Keratinocyte (primary cell): ENCODE data around the gene LHFPL3. TPM values are rescaled to one million over a fixed set of nuclear protein-coding genes. Genes with fewer than 3 reads are reported as not detected.

ENCODE experiments used
- DNase-seq: peaks from one replicate; pipeline ENCODE4 v3.0.0-alpha.2; 2011; ENCODE audit warnings: low read depth, missing footprints, low spot score
- FAIRE-seq: peaks from 2 replicates; lab custom pipeline; 2011; peaks lifted over from hg19 to GRCh38; lab: Jason Lieb, UNC
- H2AFZ ChIP-seq: 2 replicates; pipeline ENCODE4 v1.6.0; 2012; ENCODE audit warnings: low read length, control low read depth, inconsistent platforms; ENCODE audit not compliant: control insufficient read depth
- H3K27ac ChIP-seq: 2 replicates; pipeline ENCODE4 v1.5.1; 2011; ENCODE audit warnings: low read length; ENCODE audit not compliant: control insufficient read depth, insufficient read depth
- H3K27me3 ChIP-seq: 3 replicates; pipeline ENCODE4 v1.6.0; 2011; ENCODE audit warnings: low read length; ENCODE audit not compliant: control insufficient read depth, insufficient read depth; ENCODE audit errors: extremely low read depth
- H3K36me3 ChIP-seq, 2 experiments: 2 replicates in 1 of 2; 3 replicates in 1 of 2; pipeline ENCODE4 v1.5.1; 2011; ENCODE audit warnings: low read length in 2 of 2, mild to moderate bottlenecking in 1 of 2; ENCODE audit not compliant: control insufficient read depth in 2 of 2, insufficient read depth in 2 of 2; ENCODE audit errors: extremely low read depth in 1 of 2
- H3K4me1 ChIP-seq: 3 replicates; pipeline ENCODE4 v1.5.1; 2011; ENCODE audit warnings: low read length; ENCODE audit not compliant: control insufficient read depth, insufficient read depth; ENCODE audit errors: extremely low read depth
- H3K4me2 ChIP-seq: 3 replicates; pipeline ENCODE4 v1.6.0; 2011; ENCODE audit warnings: low read depth, low read length; ENCODE audit not compliant: control insufficient read depth, insufficient read depth; ENCODE audit errors: extremely low read depth
- H3K4me3 ChIP-seq, 3 experiments: fragments of 200-600 bp in 1 of 3; sonication (generic) in 1 of 3; 2 replicates in 2 of 3; 3 replicates in 1 of 3; pipeline ENCODE4 v1.5.1; 2011 to 2016; ENCODE audit warnings: low read length in 3 of 3, mild to moderate bottlenecking in 3 of 3, control low read depth in 2 of 3, inconsistent platforms in 1 of 3, low read depth in 1 of 3, mixed read lengths in 1 of 3, mixed run types in 1 of 3, moderate library complexity in 1 of 3; ENCODE audit not compliant: control insufficient read depth in 2 of 3, insufficient read depth in 2 of 3; ENCODE audit errors: extremely low read depth in 1 of 3
- H3K79me2 ChIP-seq: 2 replicates; pipeline ENCODE4 v1.6.0; 2012; ENCODE audit warnings: low read length; ENCODE audit not compliant: control insufficient read depth, insufficient read depth
- H3K9ac ChIP-seq: 3 replicates; pipeline ENCODE4 v1.6.0; 2011; ENCODE audit warnings: low read length; ENCODE audit not compliant: control insufficient read depth, insufficient read depth; ENCODE audit errors: extremely low read depth
- H3K9me1 ChIP-seq: 3 replicates; pipeline ENCODE4 v1.6.0; 2011; ENCODE audit warnings: low read length; ENCODE audit not compliant: control insufficient read depth, insufficient read depth; ENCODE audit errors: extremely low read depth
- H3K9me3 ChIP-seq: 2 replicates; pipeline ENCODE4 v1.5.1; 2012; ENCODE audit warnings: low read depth, low read length; ENCODE audit not compliant: control insufficient read depth
- H4K20me1 ChIP-seq: 3 replicates; pipeline ENCODE4 v1.6.0; 2011; ENCODE audit warnings: low read length; ENCODE audit not compliant: control insufficient read depth, insufficient read depth; ENCODE audit errors: extremely low read depth
- CTCF ChIP-seq, 3 experiments: IDR thresholded peaks in 1 of 3; conservative IDR thresholded peaks in 1 of 3; optimal IDR thresholded peaks in 1 of 3; 2 replicates in 2 of 3; 3 replicates in 1 of 3; pipeline versions ENCODE3 to v1.5.1; 2011; ENCODE audit warnings: low read length in 3 of 3, mild to moderate bottlenecking in 3 of 3, moderate library complexity in 2 of 3, control low read depth in 1 of 3, inconsistent platforms in 1 of 3; ENCODE audit not compliant: insufficient read depth in 2 of 3; ENCODE audit errors: extremely low read depth in 1 of 3
- EZH2 ChIP-seq: IDR thresholded peaks from one replicate; pipeline ENCODE4 v1.6.1; 2012; ENCODE audit warnings: inconsistent platforms, mild to moderate bottlenecking, low read length, moderate library complexity
- dilution Hi-C: fragments of 300-500 bp; cut with MboI; formaldehyde crosslinking; loops from one replicate; pipeline ENCODE4 v1.7.0; 2020; ENCODE audit warnings: low sequenced_read_pairs; ENCODE audit not compliant: extremely low pct_ligation_motif_present
- polyA plus RNA-seq, 5 experiments: library from polyadenylated mRNA; depleted of rRNA in 3 of 5; stranded (reverse) in 3 of 5; stranded (forward) in 1 of 5; unstranded in 1 of 5; fragments of >200 nt; gene quantifications; 1 replicate in 1 of 5; 2 replicates in 3 of 5; 3 replicates in 1 of 5; pipeline versions ENCODE4 v1.2.1 to v1.2.3, GENCODE V29; 2011 to 2012; ENCODE audit warnings: missing spikeins in 2 of 5, low read depth in 1 of 5, low replicate concordance in 1 of 5

LHFPL3 gene
- polyA plus RNA-seq, 1 donor (not counting 4 experiments of a cell fraction or from before 2014, with no cell fraction given): not detected

- dilution Hi-C loops: no loop called here
- Histone ChIP-seq H3K36me3 (no peaks in the 10 kb centered on the region), H3K27ac (no peak overlapping the region), H3K9me3 (no peaks in the 10 kb centered on the region), H3K4me1 (peaks cover 22% of the 10 kb centered on the region), H3K79me2 (no peaks in the 10 kb centered on the region), H4K20me1 (no peaks in the 10 kb centered on the region), H3K9me1 (peaks cover 3% of the 10 kb centered on the region), H3K4me3 (no peak overlapping the region), H2AFZ (no peak overlapping the region), H3K9ac (no peak overlapping the region), H3K4me2 (no peak overlapping the region), H3K27me3 (no peaks in the 10 kb centered on the region)
- no peak for DNase-seq
- FAIRE-seq: no peak
- no peak for TF ChIP-seq EZH2
- TF ChIP-seq CTCF (optimal IDR thresholded peaks at IDR 0.05 in 1 of 3, IDR thresholded peaks at IDR 0.05 in 1 of 3, conservative IDR thresholded peaks at IDR 0.05 in 1 of 3; ENCODE audit: extremely low read depth in 1 of 3, insufficient read depth in 2 of 3, low read length in 3 of 3): no peak
Observed at GRCh38 chr7:104931181-104931781, 602.9 kb downstream of the LHFPL3 start.

DNA sequence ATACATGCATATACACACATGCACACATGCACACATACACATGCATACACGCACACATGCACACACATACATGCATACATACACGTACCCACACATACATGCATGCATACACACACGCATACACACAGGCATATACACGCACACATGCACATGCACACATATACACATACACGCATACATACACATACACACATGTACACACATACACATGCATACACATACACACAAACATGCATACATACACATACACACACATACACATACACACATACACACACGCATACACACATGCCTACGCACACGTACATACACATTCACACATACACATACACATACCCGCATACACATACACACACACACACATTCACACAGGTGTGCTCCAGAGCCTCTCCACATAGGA, 604.6 kb downstream of the LHFPL3 start:
- Histone ChIP-seq H3K27ac (no peak overlapping the region), H3K27me3 (no peaks in the 10 kb centered on the region), H3K9me1 (peaks cover 3% of the 10 kb centered on the region), H3K4me2 (no peak overlapping the region), H3K4me1 (peaks cover 16% of the 10 kb centered on the region), H2AFZ (no peak overlapping the region), H3K36me3 (no peaks in the 10 kb centered on the region), H3K9me3 (no peaks in the 10 kb centered on the region), H3K9ac (no peak overlapping the region), H3K4me3 (no peak overlapping the region), H4K20me1 (no peaks in the 10 kb centered on the region), H3K79me2 (no peaks in the 10 kb centered on the region)
- dilution Hi-C loops: no loop called here
- FAIRE-seq (no peak), DNase-seq (no peak)
- TF ChIP-seq CTCF (optimal IDR thresholded peaks at IDR 0.05 in 1 of 3, IDR thresholded peaks at IDR 0.05 in 1 of 3, conservative IDR thresholded peaks at IDR 0.05 in 1 of 3; ENCODE audit: extremely low read depth in 1 of 3, insufficient read depth in 2 of 3, low read length in 3 of 3) (no peak), EZH2 (no peak)
